Measurements from ENCODE around the gene PAIP2B. TPM values are rescaled to one million over a fixed set of nuclear protein-coding genes. Genes with fewer than 3 reads are reported as not detected.

The PAIP2B gene
- polyA plus RNA-seq, 1 of the 3 experiments (the other 2 are of a cell fraction) = 0.20 TPM

DNA sequence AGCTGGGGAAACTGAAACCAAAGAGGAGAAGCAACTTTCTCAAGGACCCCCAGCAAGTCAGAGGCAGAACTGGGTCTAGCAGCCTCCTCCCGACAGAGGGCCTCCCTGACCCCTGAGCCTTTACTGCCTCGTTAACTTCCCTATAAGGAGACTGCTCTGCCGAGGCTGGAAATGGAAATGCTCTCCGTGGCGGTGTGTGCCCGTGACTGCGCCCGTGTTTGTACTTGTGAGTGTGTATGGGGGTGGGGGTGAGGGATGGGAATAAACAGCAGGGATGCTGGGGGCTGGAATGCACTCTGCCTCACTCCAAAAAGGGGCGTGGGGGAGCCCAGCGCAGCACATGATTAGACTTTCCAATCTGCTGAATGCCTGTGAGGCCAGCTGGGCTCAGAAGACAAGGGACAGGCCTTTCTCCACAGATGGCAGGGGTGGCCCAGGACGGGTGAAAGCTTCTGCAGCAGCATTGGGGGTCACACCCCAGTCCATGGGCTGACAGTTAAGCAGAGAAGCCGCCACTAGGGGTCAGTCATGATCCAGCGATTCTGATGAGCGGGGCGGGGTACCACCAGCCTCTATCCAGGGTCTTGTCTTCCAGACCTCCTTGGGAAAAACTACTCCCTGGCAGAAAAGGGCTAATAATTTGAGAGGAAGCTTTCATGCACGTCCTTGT, 69.6 kb downstream of the PAIP2B start:
- Histone ChIP-seq H3K27me3 (ENCODE audit: insufficient read depth) (peaks cover 5% of the 10 kb centered on the region; the same call in 1 of the 2 replicates), H3K9me2 (no peaks in the 10 kb centered on the region), H2AFZ (ENCODE audit: low read depth) (no peak overlapping the region), H3F3A (replicated peaks; ENCODE audit: insufficient read depth) (no peaks in the 10 kb centered on the region), H4K20me1 (ENCODE audit: insufficient read depth) (no peaks in the 10 kb centered on the region), H3K79me2 (ENCODE audit: insufficient read depth) (no peaks in the 10 kb centered on the region), H3K9ac (no peak overlapping the region), H3K36me3 (replicated peaks in 1 of 2; ENCODE audit: control insufficient read depth in 1 of 2, insufficient read depth in 2 of 2, low read length in 1 of 2) (no peaks in the 10 kb centered on the region), H3K27ac (ENCODE audit: low read depth in 2 of 2, low read length in 1 of 2) (no peak overlapping the region), H3K4me2 (peak overlapping the region; percentile 62), H3K9me3 (no peaks in the 10 kb centered on the region), H3K4me3 (ENCODE audit: low read depth in 2 of 2, low read length in 1 of 2) (peak overlapping the region in 1 of 2 experiments; percentile 55; a peak in 1 of 4 replicates), H3K4me1 (ENCODE audit: control insufficient read depth in 1 of 2, insufficient read depth in 2 of 2, low read depth in 1 of 2, low read length in 1 of 2) (peaks cover 0 to 9% of the 10 kb centered on the region in 2 experiments; a peak in 1 of 4 replicates)
- CTCF ChIA-PET = interaction anchor here (0.6 to 3.9 kb wide), 39 partner anchors 8 to 392 kb away, joined by 3 to 42 read pairs (median 4); partner anchors contain the start of gene PAIP2B
- POLR2A ChIA-PET = no interaction called here
- WGBS (ENCODE audit: low lambda C conversion rate) = 28% methylated on average over 11 of the region's 16 CpGs
- DNase-seq = peak; percentile 83
- TF ChIP-seq, protein P1, sequence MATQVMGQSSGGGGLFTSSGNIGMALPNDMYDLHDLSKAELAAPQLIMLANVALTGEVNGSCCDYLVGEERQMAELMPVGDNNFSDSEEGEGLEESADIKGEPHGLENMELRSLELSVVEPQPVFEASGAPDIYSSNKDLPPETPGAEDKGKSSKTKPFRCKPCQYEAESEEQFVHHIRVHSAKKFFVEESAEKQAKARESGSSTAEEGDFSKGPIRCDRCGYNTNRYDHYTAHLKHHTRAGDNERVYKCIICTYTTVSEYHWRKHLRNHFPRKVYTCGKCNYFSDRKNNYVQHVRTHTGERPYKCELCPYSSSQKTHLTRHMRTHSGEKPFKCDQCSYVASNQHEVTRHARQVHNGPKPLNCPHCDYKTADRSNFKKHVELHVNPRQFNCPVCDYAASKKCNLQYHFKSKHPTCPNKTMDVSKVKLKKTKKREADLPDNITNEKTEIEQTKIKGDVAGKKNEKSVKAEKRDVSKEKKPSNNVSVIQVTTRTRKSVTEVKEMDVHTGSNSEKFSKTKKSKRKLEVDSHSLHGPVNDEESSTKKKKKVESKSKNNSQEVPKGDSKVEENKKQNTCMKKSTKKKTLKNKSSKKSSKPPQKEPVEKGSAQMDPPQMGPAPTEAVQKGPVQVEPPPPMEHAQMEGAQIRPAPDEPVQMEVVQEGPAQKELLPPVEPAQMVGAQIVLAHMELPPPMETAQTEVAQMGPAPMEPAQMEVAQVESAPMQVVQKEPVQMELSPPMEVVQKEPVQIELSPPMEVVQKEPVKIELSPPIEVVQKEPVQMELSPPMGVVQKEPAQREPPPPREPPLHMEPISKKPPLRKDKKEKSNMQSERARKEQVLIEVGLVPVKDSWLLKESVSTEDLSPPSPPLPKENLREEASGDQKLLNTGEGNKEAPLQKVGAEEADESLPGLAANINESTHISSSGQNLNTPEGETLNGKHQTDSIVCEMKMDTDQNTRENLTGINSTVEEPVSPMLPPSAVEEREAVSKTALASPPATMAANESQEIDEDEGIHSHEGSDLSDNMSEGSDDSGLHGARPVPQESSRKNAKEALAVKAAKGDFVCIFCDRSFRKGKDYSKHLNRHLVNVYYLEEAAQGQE (IDR thresholded peaks at IDR 0.05; ENCODE audit: low read depth, low read length) = peak; percentile 52; the same call in 1 of the 2 replicates
- TF ChIP-seq, protein P2, sequence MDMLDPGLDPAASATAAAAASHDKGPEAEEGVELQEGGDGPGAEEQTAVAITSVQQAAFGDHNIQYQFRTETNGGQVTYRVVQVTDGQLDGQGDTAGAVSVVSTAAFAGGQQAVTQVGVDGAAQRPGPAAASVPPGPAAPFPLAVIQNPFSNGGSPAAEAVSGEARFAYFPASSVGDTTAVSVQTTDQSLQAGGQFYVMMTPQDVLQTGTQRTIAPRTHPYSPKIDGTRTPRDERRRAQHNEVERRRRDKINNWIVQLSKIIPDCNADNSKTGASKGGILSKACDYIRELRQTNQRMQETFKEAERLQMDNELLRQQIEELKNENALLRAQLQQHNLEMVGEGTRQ (IDR thresholded peaks at IDR 0.05; ENCODE audit: borderline replicate concordance, low read depth, low read length) = no peak
- no peak for TF ChIP-seq JUND (IDR thresholded peaks at IDR 0.05)
- TF ChIP-seq EP300 (IDR thresholded peaks at IDR 0.05; ENCODE audit: borderline replicate concordance in 1 of 2, low read depth in 1 of 2, low read length in 1 of 2) = no peak
- TF ChIP-seq MEF2A (IDR thresholded peaks at IDR 0.05; ENCODE audit: borderline replicate concordance, low read depth) = no peak
- TF ChIP-seq RAD21 (IDR thresholded peaks at IDR 0.05; ENCODE audit: low read length) = peak; percentile 78
- TF ChIP-seq, protein P3, sequence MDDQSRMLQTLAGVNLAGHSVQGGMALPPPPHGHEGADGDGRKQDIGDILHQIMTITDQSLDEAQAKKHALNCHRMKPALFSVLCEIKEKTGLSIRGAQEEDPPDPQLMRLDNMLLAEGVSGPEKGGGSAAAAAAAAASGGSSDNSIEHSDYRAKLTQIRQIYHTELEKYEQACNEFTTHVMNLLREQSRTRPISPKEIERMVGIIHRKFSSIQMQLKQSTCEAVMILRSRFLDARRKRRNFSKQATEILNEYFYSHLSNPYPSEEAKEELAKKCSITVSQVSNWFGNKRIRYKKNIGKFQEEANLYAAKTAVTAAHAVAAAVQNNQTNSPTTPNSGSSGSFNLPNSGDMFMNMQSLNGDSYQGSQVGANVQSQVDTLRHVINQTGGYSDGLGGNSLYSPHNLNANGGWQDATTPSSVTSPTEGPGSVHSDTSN (IDR thresholded peaks at IDR 0.05) = no peak
- TF ChIP-seq EZH2phosphoT487 (IDR thresholded peaks at IDR 0.05; ENCODE audit: borderline replicate concordance, low read depth) = no peak
- TF ChIP-seq FOXJ3 (CRISPR knock-in tag; IDR thresholded peaks at IDR 0.05) = no peak
- TF ChIP-seq, protein P4, sequence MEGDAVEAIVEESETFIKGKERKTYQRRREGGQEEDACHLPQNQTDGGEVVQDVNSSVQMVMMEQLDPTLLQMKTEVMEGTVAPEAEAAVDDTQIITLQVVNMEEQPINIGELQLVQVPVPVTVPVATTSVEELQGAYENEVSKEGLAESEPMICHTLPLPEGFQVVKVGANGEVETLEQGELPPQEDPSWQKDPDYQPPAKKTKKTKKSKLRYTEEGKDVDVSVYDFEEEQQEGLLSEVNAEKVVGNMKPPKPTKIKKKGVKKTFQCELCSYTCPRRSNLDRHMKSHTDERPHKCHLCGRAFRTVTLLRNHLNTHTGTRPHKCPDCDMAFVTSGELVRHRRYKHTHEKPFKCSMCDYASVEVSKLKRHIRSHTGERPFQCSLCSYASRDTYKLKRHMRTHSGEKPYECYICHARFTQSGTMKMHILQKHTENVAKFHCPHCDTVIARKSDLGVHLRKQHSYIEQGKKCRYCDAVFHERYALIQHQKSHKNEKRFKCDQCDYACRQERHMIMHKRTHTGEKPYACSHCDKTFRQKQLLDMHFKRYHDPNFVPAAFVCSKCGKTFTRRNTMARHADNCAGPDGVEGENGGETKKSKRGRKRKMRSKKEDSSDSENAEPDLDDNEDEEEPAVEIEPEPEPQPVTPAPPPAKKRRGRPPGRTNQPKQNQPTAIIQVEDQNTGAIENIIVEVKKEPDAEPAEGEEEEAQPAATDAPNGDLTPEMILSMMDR (IDR thresholded peaks at IDR 0.05) = peak; percentile 76
- TF ChIP-seq, protein P5, sequence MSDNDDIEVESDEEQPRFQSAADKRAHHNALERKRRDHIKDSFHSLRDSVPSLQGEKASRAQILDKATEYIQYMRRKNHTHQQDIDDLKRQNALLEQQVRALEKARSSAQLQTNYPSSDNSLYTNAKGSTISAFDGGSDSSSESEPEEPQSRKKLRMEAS (IDR thresholded peaks at IDR 0.05; ENCODE audit: low read depth) = no peak
- no peak for TF ChIP-seq POLR2AphosphoS5 (IDR thresholded peaks at IDR 0.05; ENCODE audit: low read depth, low read length)
- no peak for TF ChIP-seq FOXM1 (IDR thresholded peaks at IDR 0.05; ENCODE audit: low read depth)
- TF ChIP-seq NRF1 (IDR thresholded peaks at IDR 0.05; ENCODE audit: low read depth, low read length) = no peak
- TF ChIP-seq RFX5 (IDR thresholded peaks at IDR 0.05; ENCODE audit: low read length) = no peak
- TF ChIP-seq SIN3A (IDR thresholded peaks at IDR 0.05; ENCODE audit: borderline replicate concordance, low read depth, low read length) = no peak
- no peak for TF ChIP-seq RXRA (IDR thresholded peaks at IDR 0.05; ENCODE audit: borderline replicate concordance, low read depth)
- no peak for TF ChIP-seq TEAD4 (IDR thresholded peaks at IDR 0.05; ENCODE audit: borderline replicate concordance, insufficient read depth)
- TF ChIP-seq, protein P6, sequence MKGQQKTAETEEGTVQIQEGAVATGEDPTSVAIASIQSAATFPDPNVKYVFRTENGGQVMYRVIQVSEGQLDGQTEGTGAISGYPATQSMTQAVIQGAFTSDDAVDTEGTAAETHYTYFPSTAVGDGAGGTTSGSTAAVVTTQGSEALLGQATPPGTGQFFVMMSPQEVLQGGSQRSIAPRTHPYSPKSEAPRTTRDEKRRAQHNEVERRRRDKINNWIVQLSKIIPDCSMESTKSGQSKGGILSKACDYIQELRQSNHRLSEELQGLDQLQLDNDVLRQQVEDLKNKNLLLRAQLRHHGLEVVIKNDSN (IDR thresholded peaks at IDR 0.05; ENCODE audit: borderline replicate concordance, low read depth) = no peak
- peak; percentile 49 for TF ChIP-seq SMC3 (IDR thresholded peaks at IDR 0.05; ENCODE audit: low read depth, low read length)
- TF ChIP-seq, protein P7, sequence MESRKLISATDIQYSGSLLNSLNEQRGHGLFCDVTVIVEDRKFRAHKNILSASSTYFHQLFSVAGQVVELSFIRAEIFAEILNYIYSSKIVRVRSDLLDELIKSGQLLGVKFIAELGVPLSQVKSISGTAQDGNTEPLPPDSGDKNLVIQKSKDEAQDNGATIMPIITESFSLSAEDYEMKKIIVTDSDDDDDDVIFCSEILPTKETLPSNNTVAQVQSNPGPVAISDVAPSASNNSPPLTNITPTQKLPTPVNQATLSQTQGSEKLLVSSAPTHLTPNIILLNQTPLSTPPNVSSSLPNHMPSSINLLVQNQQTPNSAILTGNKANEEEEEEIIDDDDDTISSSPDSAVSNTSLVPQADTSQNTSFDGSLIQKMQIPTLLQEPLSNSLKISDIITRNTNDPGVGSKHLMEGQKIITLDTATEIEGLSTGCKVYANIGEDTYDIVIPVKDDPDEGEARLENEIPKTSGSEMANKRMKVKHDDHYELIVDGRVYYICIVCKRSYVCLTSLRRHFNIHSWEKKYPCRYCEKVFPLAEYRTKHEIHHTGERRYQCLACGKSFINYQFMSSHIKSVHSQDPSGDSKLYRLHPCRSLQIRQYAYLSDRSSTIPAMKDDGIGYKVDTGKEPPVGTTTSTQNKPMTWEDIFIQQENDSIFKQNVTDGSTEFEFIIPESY (IDR thresholded peaks at IDR 0.05; ENCODE audit: borderline replicate concordance, low read depth) = no peak
